ENCODE measurements around the gene ARHGAP8.
"Not testable (repeated sequence)": the region's sequence is repeated elsewhere in the genome, so short reads cannot be mapped to it uniquely, and the experiment has no call there.

ARHGAP8 gene

GRCh38 chr22:44743804-44744211 lies 8.6 kb upstream of the ARHGAP8 start:
- ChIA-PET POLR2A (ENCODE audit: low non-redundant PET) (no interaction called here), CTCF (no interaction called here)
- no peak overlapping the region for H3K27ac ChIP-seq
- TF ChIP-seq CTCF (conservative IDR thresholded peaks at IDR 0.05; ENCODE audit: low read depth) = no peak
- DNase-seq (ENCODE audit: low spot score) = no peak

GRCh38 chr22:44745853-44746789 lies 6.3 kb upstream of the ARHGAP8 start:
- no peak overlapping the region for H3K27ac ChIP-seq
- no peak for TF ChIP-seq CTCF (conservative IDR thresholded peaks at IDR 0.05; ENCODE audit: low read depth)
- no peak for DNase-seq (ENCODE audit: low spot score)
- ChIA-PET CTCF (interaction anchor here (0.6 kb wide), 1 partner anchor 75 kb away, joined by 3 read pairs; no protein-coding TSS in a partner anchor), POLR2A (ENCODE audit: low non-redundant PET) (interaction anchor here (0.6 kb wide), 1 partner anchor 80 kb away, joined by 6 read pairs; no protein-coding TSS in a partner anchor)

- POLR2A ChIA-PET (ENCODE audit: low non-redundant PET); CTCF ChIA-PET; DNase-seq (ENCODE audit: low spot score); H3K27ac ChIP-seq: not testable (repeated sequence)
Measured at GRCh38 chr22:44747784-44748127, 4.6 kb upstream of the ARHGAP8 start.

- no peak for TF ChIP-seq CTCF (conservative IDR thresholded peaks at IDR 0.05; ENCODE audit: low read depth)
- H3K27ac ChIP-seq = no peak overlapping the region
- ChIA-PET POLR2A (ENCODE audit: low non-redundant PET) (no interaction called here), CTCF (interaction anchor here (0.7 kb wide), 1 partner anchor 28 kb away, joined by 3 read pairs; no protein-coding TSS in a partner anchor)
- DNase-seq (ENCODE audit: low spot score) = no peak
Measured at GRCh38 chr22:44748524-44748923, 3.9 kb upstream of the ARHGAP8 start.

GRCh38 chr22:44750481-44750880 lies 1.9 kb upstream of the ARHGAP8 start:
- no peak for DNase-seq (ENCODE audit: low spot score)
- ChIA-PET POLR2A (ENCODE audit: low non-redundant PET) (no interaction called here), CTCF (no interaction called here)

GRCh38 chr22:44753189-44754042 lies 1.0 kb downstream of the ARHGAP8 start:
- POLR2A ChIA-PET (ENCODE audit: low non-redundant PET) = interaction anchor here (0.7 kb wide), 1 partner anchor 58 kb away, joined by 6 read pairs; no protein-coding TSS in a partner anchor
- CTCF ChIA-PET = no interaction called here
- TF ChIP-seq CTCF (conservative IDR thresholded peaks at IDR 0.05; ENCODE audit: low read depth) = no peak
- DNase-seq (ENCODE audit: low spot score) = no peak
- no peak overlapping the region for H3K27ac ChIP-seq

More at GRCh38 chr22:44750481-44750880, 1.9 kb upstream of the ARHGAP8 start:
- H3K27ac ChIP-seq = no peak overlapping the region
- no peak for TF ChIP-seq CTCF (conservative IDR thresholded peaks at IDR 0.05; ENCODE audit: low read depth)
